H1 (cell line): ENCODE data around the gene SNX25. TPM values are rescaled to one million over a fixed set of nuclear protein-coding genes. Genes with fewer than 3 reads are reported as not detected.

Source experiments
- NANOG ChIP-seq: IDR thresholded peaks from 2 replicates; pipeline ENCODE4 v1.6.1; 2011; ENCODE audit warnings: low read length, low read depth, mild to moderate bottlenecking, inconsistent platforms; ENCODE audit not compliant: insufficient read depth, poor library complexity, severe bottlenecking
- polyA plus RNA-seq, 7 experiments: library from polyadenylated mRNA; depleted of rRNA in 3 of 7; stranded (reverse) in 5 of 7; unstranded in 2 of 7; fragments of >200 nt in 5 of 7; fragments of 200-250 nt in 2 of 7; gene quantifications; 1 replicate in 5 of 7; 2 replicates in 1 of 7; 4 replicates in 1 of 7; pipeline versions ENCODE4 v1.2.1 to v1.2.3, GENCODE V29; 2011 to 2013; ENCODE audit warnings: missing spikeins in 2 of 7, mixed read lengths in 2 of 7
- total RNA-seq: library from RNA; stranded (reverse); fragmentation: NEBNext Ultra II Directional; extraction: Animal tissue kit (Norgen Biotek cat#: 25700); gene quantifications from 2 replicates; pipeline ENCODE4 v1.2.1, GENCODE V29; 2021

SNX25 gene
- total and polyA plus RNA-seq, 2 of the 8 experiments (the other 6 are each of a cell fraction or from before 2014, with no cell fraction given), result 5.4 to 19.9 TPM

GRCh38 chr4:185287031-185287430, 77.6 kb downstream of the SNX25 start (continued):
- no peak for TF ChIP-seq NANOG
